ENCODE results near the gene PLPP7.

The PLPP7 gene

DNA sequence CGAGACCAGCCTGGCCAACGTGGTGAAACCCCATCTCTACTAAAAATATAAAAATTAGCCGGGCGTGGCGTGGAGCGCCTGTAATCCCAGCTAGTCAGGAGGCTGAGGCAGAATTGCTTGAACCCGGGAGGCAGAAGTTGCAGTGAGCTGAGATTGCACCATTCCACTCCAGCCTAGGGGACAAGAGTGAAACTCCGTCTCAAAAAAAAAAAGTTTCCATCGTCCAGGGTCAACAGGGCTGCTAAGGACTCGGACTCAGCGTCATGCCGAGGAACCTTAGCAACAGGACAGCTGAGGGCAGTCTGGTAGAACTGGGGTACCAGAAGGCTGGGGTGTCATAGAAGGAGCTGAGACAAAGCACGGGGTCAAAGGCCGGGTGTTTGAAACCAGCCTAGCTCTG lies 34.9 kb upstream of the PLPP7 start:
- POLR2A ChIA-PET = no interaction called here

DNA sequence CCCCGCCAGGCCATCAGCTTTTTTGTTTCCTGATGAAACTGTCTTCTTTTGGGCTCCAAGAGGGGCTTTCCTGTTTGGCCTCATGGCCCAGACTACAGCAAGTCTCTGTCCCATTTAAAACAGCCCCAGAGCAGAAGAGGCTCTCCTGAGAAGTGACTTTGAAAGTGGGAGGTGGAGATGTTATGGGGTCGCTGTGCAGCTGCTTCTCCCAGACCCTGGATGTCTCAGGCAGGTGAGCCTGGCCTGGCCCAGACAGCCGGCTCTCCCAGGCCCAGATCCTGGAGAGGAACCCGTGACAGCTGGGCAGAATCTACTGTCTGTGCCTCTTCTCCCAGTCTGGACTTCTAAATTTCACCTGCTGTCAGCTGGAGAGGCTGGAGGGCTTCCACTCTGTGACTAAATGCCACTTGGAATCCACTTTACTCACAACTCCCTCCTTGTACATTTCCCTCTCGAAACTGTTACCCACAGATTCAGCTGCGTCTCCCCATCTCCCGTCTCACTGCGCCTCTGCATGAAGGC lies 33.8 kb upstream of the PLPP7 start:
- CTCF ChIA-PET = interaction anchor here (1.0 to 5.4 kb wide), 5 partner anchors 12 to 76 kb away, joined by 3 to 29 read pairs (median 4); no protein-coding TSS in a partner anchor
- no peak for DNase-seq (ENCODE audit: extremely low spot score)
- POLR2A ChIA-PET = interaction anchor here (0.8 to 1.3 kb wide), 2 partner anchors 14 to 22 kb away, joined by 3 read pairs; no protein-coding TSS in a partner anchor
- TF ChIP-seq, protein P1, sequence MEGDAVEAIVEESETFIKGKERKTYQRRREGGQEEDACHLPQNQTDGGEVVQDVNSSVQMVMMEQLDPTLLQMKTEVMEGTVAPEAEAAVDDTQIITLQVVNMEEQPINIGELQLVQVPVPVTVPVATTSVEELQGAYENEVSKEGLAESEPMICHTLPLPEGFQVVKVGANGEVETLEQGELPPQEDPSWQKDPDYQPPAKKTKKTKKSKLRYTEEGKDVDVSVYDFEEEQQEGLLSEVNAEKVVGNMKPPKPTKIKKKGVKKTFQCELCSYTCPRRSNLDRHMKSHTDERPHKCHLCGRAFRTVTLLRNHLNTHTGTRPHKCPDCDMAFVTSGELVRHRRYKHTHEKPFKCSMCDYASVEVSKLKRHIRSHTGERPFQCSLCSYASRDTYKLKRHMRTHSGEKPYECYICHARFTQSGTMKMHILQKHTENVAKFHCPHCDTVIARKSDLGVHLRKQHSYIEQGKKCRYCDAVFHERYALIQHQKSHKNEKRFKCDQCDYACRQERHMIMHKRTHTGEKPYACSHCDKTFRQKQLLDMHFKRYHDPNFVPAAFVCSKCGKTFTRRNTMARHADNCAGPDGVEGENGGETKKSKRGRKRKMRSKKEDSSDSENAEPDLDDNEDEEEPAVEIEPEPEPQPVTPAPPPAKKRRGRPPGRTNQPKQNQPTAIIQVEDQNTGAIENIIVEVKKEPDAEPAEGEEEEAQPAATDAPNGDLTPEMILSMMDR (IDR thresholded peaks at IDR 0.05; ENCODE audit: control extremely low read depth, extremely low read depth, low read depth, missing control alignments) = no peak

More for the DNA sequence above, 34.9 kb upstream of the PLPP7 start:
- no peak for DNase-seq (ENCODE audit: extremely low spot score)
- CTCF ChIA-PET = interaction anchor here (1.0 to 5.4 kb wide), 5 partner anchors 9 to 76 kb away, joined by 3 to 29 read pairs (median 4); no protein-coding TSS in a partner anchor
- TF ChIP-seq, protein P1 (IDR thresholded peaks at IDR 0.05; ENCODE audit: control extremely low read depth, extremely low read depth, low read depth, missing control alignments) = no peak

DNA sequence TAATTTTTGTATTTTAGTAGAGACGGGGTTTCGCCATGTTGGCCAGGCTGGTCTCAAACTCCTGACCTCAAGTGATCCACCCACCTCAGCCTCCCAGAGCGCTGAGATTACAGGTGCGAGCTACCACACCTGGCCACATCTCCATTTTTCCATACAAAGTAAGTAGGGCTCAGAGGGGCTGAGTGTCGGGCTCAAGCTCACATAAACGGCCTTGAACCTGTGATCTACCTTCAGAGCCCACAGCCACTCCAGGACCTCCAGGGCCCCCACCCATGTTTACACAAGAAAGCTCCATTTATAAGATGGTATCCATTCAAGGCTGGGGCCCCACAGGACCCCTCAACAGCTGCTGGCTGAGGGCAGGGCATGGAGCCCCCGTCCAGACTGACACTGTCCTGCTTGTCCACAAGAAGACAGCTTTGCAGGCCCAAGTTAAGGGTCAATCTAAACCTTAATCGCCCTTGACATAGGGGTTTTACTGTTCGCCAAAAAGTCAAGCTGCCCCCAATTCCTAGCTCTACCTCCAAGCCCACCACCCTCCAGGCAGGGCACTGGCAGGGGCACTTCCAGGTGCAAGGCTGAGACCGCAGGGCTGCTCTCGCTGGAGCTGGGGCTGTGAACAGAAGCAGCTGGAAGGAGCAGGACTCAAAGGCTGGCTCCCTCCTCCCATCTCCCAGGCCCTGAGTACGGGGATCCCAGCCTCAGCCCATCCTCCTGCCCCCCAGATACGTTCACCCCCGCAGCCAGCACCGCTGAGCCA lies 32.1 kb upstream of the PLPP7 start:
- ChIA-PET POLR2A (interaction anchor here (0.7 kb wide), 1 partner anchor 21 kb away, joined by 4 read pairs; no protein-coding TSS in a partner anchor), CTCF (interaction anchor here (1.4 to 5.4 kb wide), 5 partner anchors 14 to 92 kb away, joined by 4 to 29 read pairs (median 8); no protein-coding TSS in a partner anchor)
- TF ChIP-seq, protein P1 (IDR thresholded peaks at IDR 0.05; ENCODE audit: control extremely low read depth, extremely low read depth, low read depth, missing control alignments) = no peak
- no peak for DNase-seq (ENCODE audit: extremely low spot score)

GRCh38 chr9:131258186-131258585 lies 31.3 kb upstream of the PLPP7 start:
- POLR2A ChIA-PET = no interaction called here
- CTCF ChIA-PET = interaction anchor here (1.6 to 1.8 kb wide), 2 partner anchors 80 to 92 kb away, joined by 4 to 8 read pairs; no protein-coding TSS in a partner anchor

DNA sequence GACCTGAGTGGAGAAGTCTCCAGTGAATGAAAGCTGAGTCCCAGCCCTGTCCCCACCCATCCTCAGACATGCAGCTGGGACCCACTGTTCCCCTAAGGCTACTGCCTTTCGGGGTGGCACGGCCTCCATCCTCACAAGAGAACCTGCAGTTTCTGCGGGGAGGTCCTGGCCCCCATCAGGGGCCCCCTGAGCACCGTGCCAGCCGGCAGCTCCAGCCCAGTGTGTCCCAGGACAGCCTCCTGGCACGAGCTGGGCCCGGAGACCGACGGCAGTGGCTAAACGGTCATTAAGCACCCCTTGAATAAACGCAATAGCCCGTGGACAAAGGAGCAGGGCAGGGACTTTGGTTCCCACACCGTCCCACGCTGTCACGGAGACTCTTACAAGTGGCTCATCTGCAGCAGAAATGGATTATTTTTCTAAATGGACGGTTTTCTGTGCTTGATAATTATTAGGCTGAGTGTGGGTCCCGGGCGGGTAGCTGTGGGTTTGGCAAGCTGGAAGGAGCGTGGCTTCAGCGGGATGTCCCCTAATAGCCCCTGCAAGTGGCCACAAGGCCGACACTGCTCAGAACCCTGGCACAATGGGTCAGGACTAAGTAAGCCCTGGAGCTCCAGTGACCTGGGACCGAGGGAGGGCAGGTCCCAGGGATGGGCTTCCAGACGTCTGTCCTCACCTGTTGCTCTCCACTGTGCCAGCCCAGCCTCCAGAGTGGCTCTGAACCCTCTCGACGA lies 30.7 kb upstream of the PLPP7 start:
- CTCF ChIA-PET = interaction anchor here (1.1 to 1.8 kb wide), 3 partner anchors 14 to 80 kb away, joined by 3 to 8 read pairs (median 4); no protein-coding TSS in a partner anchor
- POLR2A ChIA-PET = no interaction called here
- TF ChIP-seq, protein P1 (IDR thresholded peaks at IDR 0.05; ENCODE audit: control extremely low read depth, extremely low read depth, low read depth, missing control alignments) = no peak
- no peak for DNase-seq (ENCODE audit: extremely low spot score)

More at GRCh38 chr9:131258186-131258585, 31.3 kb upstream of the PLPP7 start:
- DNase-seq (ENCODE audit: extremely low spot score) = no peak
- TF ChIP-seq, protein P1 (IDR thresholded peaks at IDR 0.05; ENCODE audit: control extremely low read depth, extremely low read depth, low read depth, missing control alignments) = no peak

DNA sequence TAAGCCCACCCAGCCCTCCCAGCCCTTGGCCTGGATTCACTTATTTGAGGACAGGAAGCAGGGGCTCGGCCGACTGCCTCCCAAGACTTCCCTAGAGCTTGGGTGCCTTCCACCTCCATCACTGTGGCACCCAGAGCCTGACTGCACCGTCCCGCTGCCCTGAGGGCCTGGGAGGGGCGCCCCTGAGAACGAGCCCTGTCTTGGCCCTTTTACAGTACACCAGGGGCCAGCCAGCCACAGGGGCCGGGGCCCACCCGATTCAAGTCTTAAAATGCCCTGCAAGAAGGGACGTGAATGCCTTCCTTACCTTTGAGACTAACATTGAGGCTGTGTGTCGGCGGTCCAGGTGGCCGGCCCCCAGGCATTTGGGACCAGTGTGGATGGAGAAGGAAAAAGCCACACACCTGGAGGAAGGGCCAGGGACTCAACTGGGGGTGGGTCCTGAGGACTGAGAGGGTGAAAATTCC lies 30.1 kb upstream of the PLPP7 start:
- POLR2A ChIA-PET = no interaction called here
- CTCF ChIA-PET = interaction anchor here (1.1 to 2.4 kb wide), 4 partner anchors 11 to 19 kb away, joined by 3 to 9 read pairs (median 4); no protein-coding TSS in a partner anchor
- TF ChIP-seq, protein P1 (IDR thresholded peaks at IDR 0.05; ENCODE audit: control extremely low read depth, extremely low read depth, low read depth, missing control alignments) = no peak
- no peak for DNase-seq (ENCODE audit: extremely low spot score)

All from GM10248 (cell line).